Measurements from ENCODE around the gene PGR. TPM values are rescaled to one million over a fixed set of nuclear protein-coding genes. Genes with fewer than 3 reads are reported as not detected.

The PGR gene
- total RNA-seq, 1 experiment from 2014 or later: 0.24 TPM

DNA sequence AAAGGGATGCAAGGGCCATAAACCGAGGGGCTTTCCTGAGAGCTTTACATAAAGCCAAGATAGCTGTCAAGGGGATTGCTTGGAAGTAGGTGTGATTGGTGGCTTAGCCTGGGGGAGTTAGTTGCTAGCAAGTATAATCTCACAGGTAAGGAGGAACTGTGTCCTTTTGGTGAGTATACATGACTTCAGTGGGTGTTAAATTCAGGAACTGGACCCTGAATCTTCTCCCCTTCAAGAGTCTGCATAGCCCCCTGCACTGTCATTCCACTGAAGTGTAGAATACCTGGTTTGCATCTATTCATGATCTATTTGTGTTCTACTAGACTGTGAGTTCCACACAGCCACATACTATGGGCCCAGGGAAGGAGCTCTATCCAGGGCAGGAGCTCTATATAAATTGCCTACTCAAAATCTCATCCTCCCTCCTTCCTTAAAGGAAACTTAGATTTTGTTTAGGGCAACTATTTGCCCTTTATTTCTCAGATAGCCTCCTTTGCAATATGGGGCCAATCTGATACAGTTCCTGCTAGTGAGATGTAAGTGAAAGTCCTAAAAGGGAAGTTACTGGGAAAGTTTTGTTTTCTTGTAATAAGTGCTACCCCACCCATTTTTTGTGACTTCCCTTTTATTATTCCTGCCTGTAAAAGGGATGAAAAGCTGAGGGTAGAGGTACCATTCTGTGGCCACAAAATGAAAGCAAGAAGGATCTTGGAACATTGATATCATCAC lies 120.5 kb downstream of the PGR start:
- H3K4me1 ChIP-seq (ENCODE audit: insufficient read depth, low read length, poor library complexity, severe bottlenecking): no peaks in the 10 kb centered on the region
- BruUV-seq (replicated peaks): no TSS peak
- no peak overlapping the region for H3K27ac ChIP-seq (ENCODE audit: low read depth, low read length, poor library complexity, severe bottlenecking)
- H3K36me3 ChIP-seq (ENCODE audit: insufficient read depth, low read length, poor library complexity, severe bottlenecking): no peaks in the 10 kb centered on the region
- no peak for TF ChIP-seq EZH2 (IDR thresholded peaks at IDR 0.05; ENCODE audit: borderline replicate concordance, low read depth, low read length, poor library complexity, severe bottlenecking)
- TF ChIP-seq, protein P1, sequence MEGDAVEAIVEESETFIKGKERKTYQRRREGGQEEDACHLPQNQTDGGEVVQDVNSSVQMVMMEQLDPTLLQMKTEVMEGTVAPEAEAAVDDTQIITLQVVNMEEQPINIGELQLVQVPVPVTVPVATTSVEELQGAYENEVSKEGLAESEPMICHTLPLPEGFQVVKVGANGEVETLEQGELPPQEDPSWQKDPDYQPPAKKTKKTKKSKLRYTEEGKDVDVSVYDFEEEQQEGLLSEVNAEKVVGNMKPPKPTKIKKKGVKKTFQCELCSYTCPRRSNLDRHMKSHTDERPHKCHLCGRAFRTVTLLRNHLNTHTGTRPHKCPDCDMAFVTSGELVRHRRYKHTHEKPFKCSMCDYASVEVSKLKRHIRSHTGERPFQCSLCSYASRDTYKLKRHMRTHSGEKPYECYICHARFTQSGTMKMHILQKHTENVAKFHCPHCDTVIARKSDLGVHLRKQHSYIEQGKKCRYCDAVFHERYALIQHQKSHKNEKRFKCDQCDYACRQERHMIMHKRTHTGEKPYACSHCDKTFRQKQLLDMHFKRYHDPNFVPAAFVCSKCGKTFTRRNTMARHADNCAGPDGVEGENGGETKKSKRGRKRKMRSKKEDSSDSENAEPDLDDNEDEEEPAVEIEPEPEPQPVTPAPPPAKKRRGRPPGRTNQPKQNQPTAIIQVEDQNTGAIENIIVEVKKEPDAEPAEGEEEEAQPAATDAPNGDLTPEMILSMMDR (conservative IDR thresholded peaks at IDR 0.05; ENCODE audit: low read depth, low read length): no peak
- intact Hi-C loops (cut with micrococcal nuclease; ENCODE audit: unreplicated experiment): no loop called here
- H3K27me3 ChIP-seq (replicated peaks; ENCODE audit: insufficient read depth, low read depth, low read length, poor library complexity): no peaks in the 10 kb centered on the region
- no peaks in the 10 kb centered on the region for H3K9me3 ChIP-seq (ENCODE audit: low read depth, low read length, poor library complexity, severe bottlenecking)
- no peak overlapping the region for H3K4me3 ChIP-seq (ENCODE audit: low read depth, low read length, poor library complexity, severe bottlenecking)
- ChIA-PET CTCF (no interaction called here), POLR2A (ENCODE audit: low non-redundant PET) (no interaction called here)
- no peak for DNase-seq (ENCODE audit: low spot score)

DNA sequence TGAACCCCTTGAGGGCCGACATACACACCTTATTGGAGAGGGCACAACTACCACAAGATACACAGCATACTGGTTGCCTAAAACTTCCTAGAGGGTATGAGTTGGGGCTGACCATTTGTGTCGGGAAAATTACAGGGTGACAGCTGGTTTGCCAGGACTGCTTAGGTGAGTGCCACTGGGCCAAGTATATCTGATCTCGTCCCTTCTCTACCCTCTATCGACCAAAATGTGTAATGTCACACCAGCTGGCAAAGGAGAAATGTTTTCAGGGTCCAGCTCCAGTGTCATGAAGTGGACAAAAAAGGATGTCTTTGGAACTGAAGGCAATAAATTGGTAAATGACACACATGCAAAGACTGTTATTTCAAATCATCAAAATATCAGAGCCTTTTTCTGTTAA lies 126.1 kb downstream of the PGR start:
- Histone ChIP-seq H3K4me3 (ENCODE audit: low read depth, low read length, poor library complexity, severe bottlenecking) (no peak overlapping the region), H3K36me3 (ENCODE audit: insufficient read depth, low read length, poor library complexity, severe bottlenecking) (no peaks in the 10 kb centered on the region), H3K27ac (ENCODE audit: low read depth, low read length, poor library complexity, severe bottlenecking) (no peak overlapping the region), H3K9me3 (ENCODE audit: low read depth, low read length, poor library complexity, severe bottlenecking) (no peaks in the 10 kb centered on the region), H3K27me3 (replicated peaks; ENCODE audit: insufficient read depth, low read depth, low read length, poor library complexity) (no peaks in the 10 kb centered on the region), H3K4me1 (ENCODE audit: insufficient read depth, low read length, poor library complexity, severe bottlenecking) (no peaks in the 10 kb centered on the region)
- POLR2A ChIA-PET (ENCODE audit: low non-redundant PET): no interaction called here
- intact Hi-C loops (cut with micrococcal nuclease; ENCODE audit: unreplicated experiment): no loop called here
- DNase-seq (ENCODE audit: low spot score): no peak
- CTCF ChIA-PET: no interaction called here
- BruUV-seq (replicated peaks): no TSS peak
- TF ChIP-seq, protein P1 (conservative IDR thresholded peaks at IDR 0.05; ENCODE audit: low read depth, low read length): no peak
- no peak for TF ChIP-seq EZH2 (IDR thresholded peaks at IDR 0.05; ENCODE audit: borderline replicate concordance, low read depth, low read length, poor library complexity, severe bottlenecking)

DNA sequence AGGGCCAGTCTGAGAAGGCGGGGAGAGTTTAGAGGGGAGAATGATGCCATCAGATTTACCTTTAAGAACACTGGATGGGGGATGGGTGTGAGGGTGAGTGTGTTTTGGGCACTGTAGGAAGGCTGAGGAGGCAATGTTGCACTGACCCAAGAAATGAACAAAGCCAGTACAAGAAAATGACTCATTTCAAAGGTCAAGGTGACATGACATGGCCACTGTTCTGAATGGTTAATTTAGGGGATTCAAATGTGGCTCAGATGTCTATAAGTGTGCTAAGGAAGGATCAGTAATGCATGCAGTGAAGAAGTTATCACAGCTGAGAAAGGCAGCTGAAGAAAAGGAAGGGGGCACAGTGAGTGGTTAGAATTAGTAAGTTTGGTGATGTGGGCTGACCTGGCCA lies 129.9 kb downstream of the PGR start:
- BruUV-seq (replicated peaks): no TSS peak
- Histone ChIP-seq H3K9me3 (ENCODE audit: low read depth, low read length, poor library complexity, severe bottlenecking) (no peaks in the 10 kb centered on the region), H3K4me3 (ENCODE audit: low read depth, low read length, poor library complexity, severe bottlenecking) (no peak overlapping the region), H3K36me3 (ENCODE audit: insufficient read depth, low read length, poor library complexity, severe bottlenecking) (no peaks in the 10 kb centered on the region), H3K27me3 (replicated peaks; ENCODE audit: insufficient read depth, low read depth, low read length, poor library complexity) (no peaks in the 10 kb centered on the region), H3K4me1 (ENCODE audit: insufficient read depth, low read length, poor library complexity, severe bottlenecking) (no peaks in the 10 kb centered on the region), H3K27ac (ENCODE audit: low read depth, low read length, poor library complexity, severe bottlenecking) (no peak overlapping the region)
- ChIA-PET CTCF (no interaction called here), POLR2A (ENCODE audit: low non-redundant PET) (no interaction called here)
- TF ChIP-seq EZH2 (IDR thresholded peaks at IDR 0.05; ENCODE audit: borderline replicate concordance, low read depth, low read length, poor library complexity, severe bottlenecking): no peak
- TF ChIP-seq, protein P1 (conservative IDR thresholded peaks at IDR 0.05; ENCODE audit: low read depth, low read length): no peak
- intact Hi-C loops (cut with micrococcal nuclease; ENCODE audit: unreplicated experiment): no loop called here
- DNase-seq (ENCODE audit: low spot score): no peak
